Hematopoietic multipotent progenitor cell treated with erythropoietin and hydrocortisone succinate and interleukin-3 and kit ligand, for 8 days (in vitro differentiated cells): Measurements from ENCODE around the gene FANCD2.
"Not testable (repeated sequence)": the region's sequence is repeated elsewhere in the genome, so short reads cannot be mapped to it uniquely, and the experiment has no call there.

Experiments used
- DNase-seq: peaks from one replicate; pipeline ENCODE4 v3.0.0-alpha.2; 2015

FANCD2 gene

GRCh38 chr3:10026084-10026890, at the start of gene FANCD2:
Gene FANCD2 (plus strand): TSS chr3:10026437. CDS start chr3:10028658, 2,221 bp downstream.
- peak; percentile 87 for DNase-seq

- DNase-seq, result peak; percentile 96
Observed at GRCh38 chr3:9976721-9977709, 49.2 kb upstream of the FANCD2 start.

DNA sequence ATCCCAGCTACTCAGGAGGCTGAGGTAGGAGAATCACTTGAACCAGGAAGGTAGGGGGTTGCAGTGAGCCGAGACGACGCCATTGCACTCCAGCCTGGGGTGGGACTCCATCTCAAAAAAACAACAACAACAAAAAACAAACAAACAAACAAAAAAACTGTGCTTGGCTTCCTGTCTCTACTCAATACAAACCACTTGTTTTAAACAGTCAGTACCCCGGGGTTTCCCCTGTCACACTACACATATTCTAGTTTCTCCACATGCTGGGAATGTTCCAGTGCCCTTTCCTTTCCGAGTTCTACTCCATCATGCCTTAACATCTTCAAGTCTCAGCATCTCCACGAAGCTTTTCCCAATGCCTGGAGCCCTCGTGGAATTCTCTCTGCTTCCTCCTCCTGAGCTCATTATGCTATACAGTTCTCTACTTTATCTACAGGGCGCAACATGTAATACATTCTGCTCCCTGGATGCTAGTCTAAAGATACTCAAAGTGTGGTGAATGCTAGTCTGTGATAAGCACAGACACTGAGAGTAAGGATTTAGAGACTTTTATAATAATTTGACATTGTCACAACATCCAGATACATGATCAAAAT, 47.4 kb upstream of the FANCD2 start:
- DNase-seq, result peak; percentile 89

DNA sequence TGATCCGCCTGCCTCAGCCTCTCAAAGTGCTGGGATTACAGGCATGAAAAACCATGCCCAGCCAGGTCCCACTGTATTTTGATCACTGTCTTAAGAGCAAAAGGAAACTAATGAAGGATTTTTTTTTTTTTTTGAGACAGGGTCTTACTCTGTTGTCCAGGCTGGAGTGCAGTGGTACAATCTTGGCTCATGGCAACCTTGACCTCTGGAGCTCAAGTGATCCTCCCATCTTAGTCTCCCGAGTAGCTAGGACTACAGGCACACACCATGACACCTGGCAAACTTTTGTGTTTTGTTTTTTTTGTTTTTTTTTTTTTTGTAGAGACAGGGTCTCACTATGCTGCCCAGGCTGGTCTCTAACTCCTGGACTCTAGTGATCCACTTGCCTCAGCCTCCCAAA, 46.0 kb upstream of the FANCD2 start:
- no peak for DNase-seq

- DNase-seq, result no peak
Observed at GRCh38 chr3:9986230-9986725, 40.0 kb upstream of the FANCD2 start.

GRCh38 chr3:9994086-9994844, 32.0 kb upstream of the FANCD2 start:
- no peak for DNase-seq

DNA sequence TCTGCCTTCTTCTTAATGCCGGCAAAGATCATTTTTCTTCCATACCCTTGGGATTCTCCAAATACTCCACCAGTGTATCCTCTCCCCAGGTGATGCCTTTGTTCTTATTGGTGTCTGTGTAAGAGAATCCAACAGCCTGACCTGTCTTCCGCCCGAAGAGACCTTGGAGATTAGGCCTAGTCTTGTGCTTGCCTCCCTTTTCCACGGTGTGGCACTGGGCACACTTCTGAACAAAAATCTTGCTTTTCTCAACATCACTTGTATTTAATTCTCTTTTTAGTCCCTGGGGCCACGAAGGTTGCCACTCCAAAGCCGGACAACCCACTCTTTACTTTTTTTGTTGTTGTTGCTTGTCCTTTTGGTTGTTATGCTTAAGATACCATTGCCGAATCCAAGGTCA, 25.6 kb upstream of the FANCD2 start:
- DNase-seq, result no peak

- DNase-seq, result no peak
Observed at GRCh38 chr3:10002951-10003350, 23.3 kb upstream of the FANCD2 start.

- no peak for DNase-seq
Observed at GRCh38 chr3:10004506-10004905, 21.7 kb upstream of the FANCD2 start.

GRCh38 chr3:10004960-10005564, 21.2 kb upstream of the FANCD2 start:
- DNase-seq, result no peak

GRCh38 chr3:10006048-10006761, 20.0 kb upstream of the FANCD2 start:
- no peak for DNase-seq

GRCh38 chr3:10006762-10007090, 19.5 kb upstream of the FANCD2 start:
- no peak for DNase-seq

DNA sequence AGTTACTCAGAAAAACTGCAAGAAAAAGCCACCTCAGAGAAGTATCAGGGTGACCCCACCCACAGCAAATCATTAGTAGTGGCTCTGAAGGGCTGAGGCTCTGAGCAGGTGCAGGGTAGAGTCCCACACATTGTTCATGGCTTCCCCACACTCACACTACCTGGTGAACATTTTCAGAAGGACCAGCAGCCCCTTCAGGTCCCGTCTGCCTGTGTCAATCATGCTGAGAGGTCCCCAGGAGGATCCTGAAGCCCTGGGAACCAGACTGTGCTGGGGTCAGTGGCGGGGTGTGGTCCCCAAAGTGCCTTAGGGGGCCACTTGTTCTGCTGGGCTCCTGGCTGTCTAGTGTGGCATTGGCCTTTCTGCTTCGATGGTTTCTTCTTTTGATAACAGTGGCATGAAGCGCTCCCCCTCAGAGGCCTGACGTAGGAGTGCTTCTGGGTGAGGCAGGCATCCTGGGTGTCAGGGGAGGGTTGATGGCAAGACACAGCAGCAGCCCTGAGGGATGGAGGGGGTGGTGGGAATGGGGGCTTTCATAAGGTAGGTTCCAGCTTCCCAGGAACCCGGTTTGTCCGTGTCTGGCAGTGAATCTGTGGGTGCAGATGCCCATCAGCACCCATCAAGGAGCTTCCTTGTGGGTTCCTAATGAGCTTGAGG, 19.0 kb upstream of the FANCD2 start:
- no peak for DNase-seq

GRCh38 chr3:10008216-10008587, 18.0 kb upstream of the FANCD2 start:
- not testable (repeated sequence) for DNase-seq

GRCh38 chr3:10008588-10009344, 17.5 kb upstream of the FANCD2 start:
- peak; percentile 77 for DNase-seq

DNA sequence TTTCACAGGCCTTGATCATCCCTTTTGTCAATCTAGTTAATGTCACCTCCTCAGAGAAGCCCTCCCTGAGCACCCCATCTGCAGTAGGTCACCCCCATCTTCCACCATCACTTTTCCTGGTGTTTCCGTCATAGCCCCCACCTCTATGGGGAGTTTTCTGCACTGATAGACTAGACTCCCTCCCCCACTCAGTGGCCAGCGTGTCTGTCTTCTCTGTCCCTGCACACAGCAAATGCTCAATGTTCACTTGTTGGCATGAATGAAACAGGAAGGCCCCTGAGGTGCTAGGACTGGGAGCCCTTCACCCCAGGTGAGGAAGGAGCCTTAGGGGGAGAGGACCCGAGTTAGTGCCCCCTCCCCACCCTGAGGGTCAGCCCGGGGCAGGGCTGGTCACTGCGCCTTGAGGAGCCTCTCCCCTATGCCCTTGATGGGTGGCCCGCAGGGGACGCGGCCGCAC, 15.8 kb upstream of the FANCD2 start:
- DNase-seq, result no peak

DNA sequence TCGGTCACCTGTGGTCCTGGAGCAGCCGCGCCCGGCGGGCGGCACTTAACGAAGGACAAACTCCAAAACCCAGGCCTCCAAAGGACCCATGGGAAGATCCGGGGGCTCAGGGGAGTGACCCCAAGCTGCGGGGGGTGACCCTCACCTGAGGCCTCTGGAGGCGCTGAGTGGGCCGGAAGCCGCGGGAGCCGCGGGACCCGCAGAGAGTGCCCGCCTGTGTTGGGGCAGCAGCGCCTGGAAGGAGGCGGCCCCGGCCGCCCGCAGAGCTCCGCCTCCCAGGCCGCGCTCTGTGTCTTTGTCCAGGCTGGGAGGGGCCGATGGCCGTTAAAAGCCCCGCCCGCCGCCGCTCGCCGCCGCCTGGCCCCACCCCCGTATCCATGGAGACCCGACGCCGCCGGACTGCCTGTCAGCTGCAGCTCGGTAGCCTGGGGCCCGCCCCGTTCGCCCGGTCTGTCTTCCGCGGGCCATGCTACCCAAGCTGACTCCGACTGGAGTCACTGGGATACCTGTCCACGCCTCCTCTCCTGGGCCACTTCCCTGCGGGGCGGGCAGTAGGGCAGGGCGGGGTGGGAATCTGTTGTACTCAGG, 15.3 kb upstream of the FANCD2 start:
- DNase-seq, result peak; percentile 88

DNA sequence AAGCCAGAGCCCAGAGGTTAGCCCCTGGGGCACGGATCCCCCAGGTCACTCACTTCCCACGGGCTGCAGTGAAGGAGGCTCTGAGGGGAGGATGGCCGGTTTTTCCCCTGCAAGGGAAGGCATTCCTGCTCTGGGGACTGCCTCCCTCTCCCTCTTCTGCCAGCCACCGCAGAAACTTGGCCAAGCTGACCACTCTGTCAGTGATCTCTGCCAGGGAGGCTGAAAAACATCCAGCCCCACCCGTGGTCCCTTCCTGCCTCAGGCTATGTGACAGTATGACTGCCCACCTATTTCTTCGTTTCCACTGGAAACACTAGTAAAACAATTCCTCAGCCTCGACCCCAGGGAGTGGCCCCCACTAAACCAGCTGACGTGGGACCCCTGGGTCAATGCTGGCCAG, 14.6 kb upstream of the FANCD2 start:
- DNase-seq, result no peak

GRCh38 chr3:10012106-10012505, 14.1 kb upstream of the FANCD2 start:
- DNase-seq, result no peak
